ENCODE results near the gene BSX. TPM values are rescaled to one million over a fixed set of nuclear protein-coding genes. Genes with fewer than 3 reads are reported as not detected.

The BSX gene
- total and polyA plus RNA-seq, 2 donors (not counting 1 experiment from before 2014, with no cell fraction given), result not detected

GRCh38 chr11:122951211-122951610 lies 30.4 kb downstream of the BSX start:
- no peak for TF ChIP-seq EZH2 (IDR thresholded peaks at IDR 0.05; ENCODE audit: borderline replicate concordance, insufficient read depth, low read depth, low read length, poor library complexity, severe bottlenecking)
- no peak for TF ChIP-seq CTCF (IDR thresholded peaks at IDR 0.05)
- no peak overlapping the region for H3K4me2 ChIP-seq (replicated peaks; ENCODE audit: low read depth, low read length, poor library complexity, severe bottlenecking)
- no peaks in the 10 kb centered on the region for H3K79me2 ChIP-seq (ENCODE audit: control insufficient read depth, insufficient read depth, low read length)
- 62% methylated on average over 2 of the region's 2 CpGs for WGBS (ENCODE audit: insufficient coverage)
- no peak overlapping the region for H3K27ac ChIP-seq (ENCODE audit: low read length in 2 of 2)
- no peaks in the 10 kb centered on the region for H3K36me3 ChIP-seq (replicated peaks in 1 of 2; ENCODE audit: control extremely low read depth in 1 of 2, control insufficient read depth in 1 of 2, extremely low read depth in 1 of 2, insufficient read depth in 2 of 2, low read length in 1 of 2)
- intact Hi-C loops (cut with micrococcal nuclease), result no loop called here
- DNase-seq, result no peak
- Mint-ChIP-seq H3K27ac (no peak overlapping the region), H3K9me3 (ENCODE audit: insufficient read depth) (no peaks in the 10 kb centered on the region), H3K4me1 (no peaks in the 10 kb centered on the region), H3K4me3 (no peak overlapping the region), H3K27me3 (peaks cover 5% of the 10 kb centered on the region)
- no peaks in the 10 kb centered on the region for H4K20me1 ChIP-seq (ENCODE audit: control insufficient read depth, insufficient read depth, low read length, poor library complexity, severe bottlenecking)
- ChIA-PET POLR2A (no interaction called here), CTCF (no interaction called here)
- H3K9me3 ChIP-seq (ENCODE audit: control extremely low read depth in 1 of 3, control insufficient read depth in 2 of 3, insufficient read depth in 1 of 3, low read length in 2 of 3), result no peaks in the 10 kb centered on the region
- no peak overlapping the region for H2AFZ ChIP-seq (ENCODE audit: insufficient read depth, low read depth, low read length, poor library complexity, severe bottlenecking)
- no peaks in the 10 kb centered on the region for H3K4me1 ChIP-seq (ENCODE audit: control insufficient read depth in 2 of 2, insufficient read depth in 2 of 2, low read length in 2 of 2)
- no peak overlapping the region for H3K9ac ChIP-seq (ENCODE audit: low read length)
- no peak overlapping the region for H3K4me3 ChIP-seq (ENCODE audit: control extremely low read depth in 1 of 5, extremely low read depth in 1 of 5, insufficient read depth in 1 of 5, low read depth in 2 of 5, low read length in 4 of 5)
- H3K27me3 ChIP-seq (replicated peaks in 1 of 4; ENCODE audit: control extremely low read depth in 1 of 4, control insufficient read depth in 3 of 4, insufficient read depth in 4 of 4, low read length in 3 of 4), result no peaks in the 10 kb centered on the region
- no peak for ATAC-seq (ENCODE audit: low read depth)

- intact Hi-C loops (cut with micrococcal nuclease), result no loop called here
- Histone ChIP-seq H3K27ac (ENCODE audit: low read length in 2 of 2) (no peak overlapping the region), H3K4me3 (ENCODE audit: control extremely low read depth in 1 of 5, extremely low read depth in 1 of 5, insufficient read depth in 1 of 5, low read depth in 2 of 5, low read length in 4 of 5) (no peak overlapping the region), H3K4me1 (ENCODE audit: control insufficient read depth in 2 of 2, insufficient read depth in 2 of 2, low read length in 2 of 2) (no peaks in the 10 kb centered on the region), H3K9ac (ENCODE audit: low read length) (no peak overlapping the region), H3K9me3 (ENCODE audit: control extremely low read depth in 1 of 3, control insufficient read depth in 2 of 3, insufficient read depth in 1 of 3, low read length in 2 of 3) (peaks cover 0 to 3% (median 0%) of the 10 kb centered on the region in 3 donors), H4K20me1 (ENCODE audit: control insufficient read depth, insufficient read depth, low read length, poor library complexity, severe bottlenecking) (no peaks in the 10 kb centered on the region), H3K4me2 (replicated peaks; ENCODE audit: low read depth, low read length, poor library complexity, severe bottlenecking) (no peak overlapping the region), H3K36me3 (replicated peaks in 1 of 2; ENCODE audit: control extremely low read depth in 1 of 2, control insufficient read depth in 1 of 2, extremely low read depth in 1 of 2, insufficient read depth in 2 of 2, low read length in 1 of 2) (no peaks in the 10 kb centered on the region), H3K79me2 (ENCODE audit: control insufficient read depth, insufficient read depth, low read length) (no peaks in the 10 kb centered on the region), H2AFZ (ENCODE audit: insufficient read depth, low read depth, low read length, poor library complexity, severe bottlenecking) (no peak overlapping the region), H3K27me3 (replicated peaks in 1 of 4; ENCODE audit: control extremely low read depth in 1 of 4, control insufficient read depth in 3 of 4, insufficient read depth in 4 of 4, low read length in 3 of 4) (no peaks in the 10 kb centered on the region)
- Mint-ChIP-seq H3K27me3 (no peaks in the 10 kb centered on the region), H3K4me1 (no peaks in the 10 kb centered on the region), H3K4me3 (no peak overlapping the region), H3K9me3 (ENCODE audit: insufficient read depth) (no peaks in the 10 kb centered on the region), H3K27ac (no peak overlapping the region)
- WGBS (ENCODE audit: insufficient coverage), result 88% methylated on average over 1 of the region's 2 CpGs
- ChIA-PET POLR2A (no interaction called here), CTCF (interaction anchor here (1.0 kb wide), 1 partner anchor 86 kb away, joined by 3 read pairs; no protein-coding TSS in a partner anchor)
- ATAC-seq (ENCODE audit: low read depth) (no peak), DNase-seq (no peak)
- no peak for TF ChIP-seq CTCF (IDR thresholded peaks at IDR 0.05)
These were observed 43.1 kb downstream of the BSX start for GRCh38 chr11:122938557-122938956.
